Measurements from ENCODE around the gene NKX6-2.
"Not testable (repeated sequence)": the region's sequence is repeated elsewhere in the genome, so short reads cannot be mapped to it uniquely, and the experiment has no call there.

NKX6-2 gene

DNA sequence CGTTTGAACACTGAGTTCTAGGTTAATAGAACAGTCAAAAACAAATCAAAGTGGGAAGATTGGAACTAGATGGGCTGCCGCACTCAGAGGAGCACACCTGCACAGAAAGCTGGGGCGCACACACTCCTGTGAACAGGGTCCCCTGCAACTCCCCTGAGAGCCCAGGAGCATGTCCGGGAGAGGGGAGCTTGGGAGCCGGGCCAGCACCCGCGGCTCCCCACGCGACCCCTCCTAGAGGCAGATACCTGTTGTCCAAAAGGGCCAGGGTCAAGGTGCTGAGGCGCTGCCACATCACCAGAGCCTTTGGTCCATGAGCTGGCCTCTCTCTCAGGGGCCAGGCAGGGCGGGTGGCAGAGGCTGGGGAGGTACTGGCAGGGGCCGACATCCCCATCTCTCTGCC lies 5.6 kb downstream of the NKX6-2 start:
- DNase-seq (ENCODE audit: low read depth in 2 of 2) = no peak

DNA sequence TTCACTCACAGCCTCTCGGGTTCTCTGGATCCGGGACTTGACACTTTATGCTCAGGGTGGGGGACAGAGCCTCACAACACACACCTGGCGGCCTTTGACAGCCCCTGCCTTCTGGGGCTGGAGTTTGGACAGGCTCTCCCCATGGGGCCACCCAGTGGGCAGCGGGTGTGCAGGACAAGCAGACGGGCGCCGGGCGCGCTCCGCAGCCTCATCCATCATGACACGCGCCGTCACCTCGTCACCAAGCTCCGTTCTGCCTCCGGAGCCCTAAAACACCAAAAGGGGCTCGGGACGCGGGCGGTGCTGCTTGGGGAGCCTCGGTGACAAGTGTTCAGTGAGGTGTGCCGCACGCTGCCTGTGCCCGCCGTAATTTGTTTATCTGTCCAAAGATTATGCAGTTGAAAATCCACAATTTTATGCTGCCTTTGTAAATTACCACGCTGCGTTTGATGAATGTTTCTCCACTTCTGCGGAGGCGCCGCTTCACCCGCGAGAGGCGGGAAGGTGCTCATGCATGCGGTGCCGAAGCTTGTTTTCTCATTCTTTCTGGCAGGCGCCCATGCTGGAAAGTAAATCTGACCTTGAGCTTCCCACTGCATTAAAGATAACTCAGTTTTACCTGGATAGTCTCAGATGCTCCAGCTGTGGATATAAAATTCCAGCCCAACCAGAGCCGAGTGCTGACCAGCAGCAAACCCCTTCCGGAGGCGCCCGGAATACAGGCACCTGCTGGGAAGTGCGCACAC lies 6.2 kb downstream of the NKX6-2 start:
- DNase-seq (ENCODE audit: low read depth in 2 of 2) = no peak

DNA sequence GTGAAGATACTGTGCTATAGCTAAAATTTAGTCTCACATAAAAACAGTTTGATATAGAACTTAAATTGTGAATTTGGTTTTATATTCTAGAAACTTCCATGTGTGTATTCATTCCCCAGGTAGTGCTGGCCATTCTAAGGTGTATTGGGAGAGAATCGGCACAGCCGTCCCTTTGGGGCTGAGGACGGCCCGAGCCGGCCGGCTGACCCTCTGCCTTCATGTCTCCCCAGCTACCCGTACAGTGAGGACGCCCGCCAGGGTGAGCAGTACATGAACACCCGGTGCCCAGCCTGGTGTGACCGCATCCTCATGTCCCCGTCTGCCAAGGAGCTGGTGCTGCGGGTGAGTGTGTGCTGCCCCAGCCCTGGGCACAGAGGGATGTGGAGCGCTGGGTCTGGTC lies 8.5 kb downstream of the NKX6-2 start:
- no peak for DNase-seq (ENCODE audit: low read depth in 2 of 2)

DNA sequence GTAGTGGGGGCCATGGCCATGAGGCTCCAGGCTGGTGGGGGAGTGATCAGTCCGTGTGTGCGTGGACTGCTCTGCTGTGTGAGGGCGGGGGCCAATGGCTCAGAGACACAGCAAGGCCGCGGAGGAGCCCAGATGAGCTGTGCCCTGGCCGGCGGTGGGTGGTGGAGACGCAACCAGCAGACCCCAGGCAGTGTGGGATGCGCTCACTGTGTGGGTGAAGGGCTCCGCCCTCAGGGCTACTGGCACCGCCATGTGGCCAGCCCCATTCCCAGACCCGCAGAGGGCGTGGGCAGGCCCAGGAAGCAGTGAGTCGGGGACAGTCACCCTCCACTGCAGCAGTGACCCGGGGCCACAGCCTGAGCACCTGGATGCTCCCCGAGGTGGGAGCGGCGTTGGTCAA lies 9.1 kb downstream of the NKX6-2 start:
- no peak for DNase-seq (ENCODE audit: low read depth in 2 of 2)

DNA sequence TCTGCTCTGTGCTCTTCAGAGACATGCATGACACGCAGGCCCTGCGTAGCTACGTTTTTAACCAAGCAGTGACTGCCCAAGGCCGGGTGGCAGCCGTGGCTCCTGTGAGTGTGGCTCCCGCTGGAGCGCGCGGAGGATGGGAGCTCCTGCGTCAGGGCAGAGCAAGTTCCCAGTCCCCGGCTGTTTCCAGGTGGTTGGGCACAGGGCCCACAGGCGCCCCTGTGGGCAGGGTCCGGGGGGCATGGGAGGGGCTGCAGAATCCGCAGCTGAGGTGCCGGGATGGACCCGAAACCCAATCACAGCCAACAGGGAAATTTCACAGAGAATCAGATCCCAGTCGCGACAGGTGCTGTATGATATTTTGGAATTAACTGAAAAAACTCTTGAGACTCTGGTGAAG lies 9.8 kb downstream of the NKX6-2 start:
- no peak for DNase-seq (ENCODE audit: low read depth in 2 of 2)

DNA sequence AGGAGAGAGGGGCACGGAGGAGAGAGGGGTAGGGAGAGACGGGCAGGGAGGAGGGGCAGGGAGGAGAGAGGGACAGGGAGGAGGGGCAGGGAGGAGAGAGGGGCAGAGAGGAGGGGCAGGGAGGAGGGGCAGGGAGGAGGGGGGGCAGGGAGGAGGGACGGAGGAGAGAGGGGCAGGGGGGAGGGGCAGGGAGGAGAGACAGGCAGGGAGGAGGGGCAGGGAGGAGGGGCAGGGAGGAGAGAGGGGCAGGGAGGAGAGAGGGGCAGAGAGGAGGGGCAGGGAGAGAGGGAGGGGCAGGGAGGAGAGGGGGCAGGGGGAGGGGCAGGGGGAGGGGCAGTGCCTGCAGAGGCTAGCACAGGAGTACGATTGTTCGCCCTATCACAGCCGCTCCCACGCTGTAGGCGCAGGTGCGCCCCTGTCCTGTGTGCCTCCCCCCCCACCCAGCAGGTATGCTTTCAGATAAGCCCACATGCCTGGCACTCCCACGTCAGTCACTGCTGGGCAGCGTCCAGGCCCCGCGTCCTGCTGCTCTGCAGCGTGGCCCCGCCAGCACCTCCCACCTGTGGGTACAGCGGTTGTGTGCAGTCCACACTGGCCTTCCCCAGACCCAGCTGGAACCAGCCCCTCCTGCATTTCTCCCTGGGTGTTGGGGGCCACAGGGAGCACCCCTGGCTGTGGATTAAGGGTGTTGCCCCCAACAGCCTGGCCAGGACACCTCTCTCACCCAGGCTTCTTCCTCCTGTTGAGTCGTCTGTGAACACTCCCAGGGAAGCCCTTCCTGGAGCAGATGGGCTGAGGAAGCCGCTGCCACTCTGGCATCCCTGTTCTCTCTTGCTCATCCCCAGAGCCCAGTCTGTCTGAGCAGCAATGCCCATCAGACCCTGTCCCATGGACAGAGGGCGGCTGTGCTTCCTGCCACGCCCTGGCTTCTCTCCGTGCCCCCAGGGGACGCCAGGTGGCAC lies 10.8 kb downstream of the NKX6-2 start:
- no peak for DNase-seq (ENCODE audit: low read depth in 2 of 2)

DNA sequence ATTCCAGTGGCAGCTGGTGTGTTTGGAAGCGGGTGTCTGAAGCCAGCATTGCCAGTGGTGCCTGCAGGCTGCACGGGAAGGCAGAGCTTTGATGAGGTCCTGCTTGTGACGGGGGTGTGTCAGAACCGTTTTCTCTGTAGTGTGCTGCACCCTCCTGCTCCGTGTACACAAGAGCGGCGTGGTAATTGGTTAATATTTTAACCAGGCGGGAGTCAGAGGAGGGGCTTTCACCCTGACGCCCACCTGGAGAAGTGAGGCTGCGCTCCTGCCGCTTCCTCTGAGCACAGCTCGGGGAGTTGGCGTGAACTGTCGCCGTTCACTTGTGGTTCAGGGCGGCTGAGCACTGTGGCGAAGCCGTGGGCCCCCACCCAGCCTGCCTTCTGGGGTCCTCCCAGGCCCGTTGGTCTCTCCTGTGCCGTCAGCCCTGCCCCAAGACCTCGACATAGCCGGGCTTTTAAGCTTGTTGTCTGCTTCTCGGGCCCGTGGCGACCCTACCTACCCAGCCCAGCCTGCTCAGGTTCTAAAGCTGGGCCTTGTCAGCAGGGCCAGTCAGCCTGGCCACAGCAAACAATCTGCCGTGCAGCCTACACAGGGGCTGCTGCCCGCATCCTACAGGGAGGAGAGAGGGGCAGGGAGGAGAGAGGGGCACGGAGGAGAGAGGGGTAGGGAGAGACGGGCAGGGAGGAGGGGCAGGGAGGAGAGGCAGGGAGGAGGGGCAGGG lies 11.6 kb downstream of the NKX6-2 start:
- DNase-seq (ENCODE audit: low read depth in 2 of 2) = no peak

DNA sequence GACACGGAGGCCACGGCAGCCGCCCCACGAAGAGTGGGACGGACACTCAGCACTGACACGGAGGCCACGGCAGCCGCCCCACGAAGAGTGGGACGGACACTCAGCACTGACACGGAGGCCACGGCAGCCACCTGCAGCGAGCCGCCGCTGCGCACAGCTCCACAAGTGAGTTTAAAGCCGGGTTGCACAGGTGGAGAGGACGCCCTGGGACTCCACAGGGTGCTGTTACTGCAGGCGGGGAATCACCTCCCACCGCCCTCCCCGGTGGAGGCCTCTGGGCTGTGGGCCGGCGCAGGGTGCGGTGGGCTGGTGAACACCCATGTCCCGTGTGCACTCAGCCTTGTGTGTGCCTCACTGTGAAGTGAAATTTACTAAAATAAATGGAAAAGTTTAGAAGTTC lies 13.1 kb downstream of the NKX6-2 start:
- not testable (repeated sequence) for DNase-seq (ENCODE audit: low read depth in 2 of 2)

DNA sequence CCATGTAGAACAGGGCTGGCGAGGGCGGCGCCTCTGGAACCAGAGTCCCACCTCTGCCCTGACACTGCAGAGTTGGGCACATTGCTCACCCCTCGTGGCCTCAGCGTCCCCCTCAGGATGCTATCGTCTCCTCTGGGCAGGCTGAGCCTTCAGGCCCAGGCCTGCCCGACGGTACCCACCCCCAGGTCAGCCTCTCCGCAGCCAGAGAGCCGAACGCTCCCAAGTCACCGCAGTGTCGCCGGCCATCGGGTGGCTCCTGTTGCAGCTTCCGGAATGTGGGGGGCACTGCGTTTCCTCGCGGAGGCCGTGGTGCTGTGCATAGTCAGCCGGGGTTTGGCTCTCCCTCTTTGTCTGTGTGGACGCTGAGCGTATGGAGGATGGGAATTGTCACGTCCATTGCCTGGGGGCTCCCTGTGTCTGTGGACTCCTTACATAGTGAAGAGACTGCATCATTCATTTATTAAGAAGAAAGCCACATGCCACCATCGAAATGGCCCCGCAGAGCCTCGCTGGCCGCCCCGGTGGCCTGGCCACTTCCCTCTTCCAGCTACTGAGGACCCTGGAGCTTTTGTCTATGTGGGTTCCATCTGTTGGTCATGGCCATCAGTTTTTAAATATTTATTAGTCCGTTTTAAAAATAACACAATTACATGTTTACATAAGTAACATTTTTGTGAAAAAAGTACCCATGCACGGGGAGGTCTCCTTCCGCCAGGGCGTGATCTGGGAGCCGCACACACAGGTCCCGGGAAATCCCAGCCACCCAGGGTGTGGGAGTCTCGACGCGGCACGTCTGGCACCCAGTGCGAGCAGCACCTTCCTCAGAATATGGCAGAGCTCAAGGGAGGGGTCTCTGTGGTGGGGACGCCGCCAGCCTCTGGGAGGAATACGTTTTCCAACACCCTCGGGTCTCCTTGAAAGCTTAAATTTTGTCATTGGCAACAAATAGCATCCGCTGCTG lies 15.6 kb downstream of the NKX6-2 start:
- DNase-seq (ENCODE audit: low read depth in 2 of 2) = no peak

DNA sequence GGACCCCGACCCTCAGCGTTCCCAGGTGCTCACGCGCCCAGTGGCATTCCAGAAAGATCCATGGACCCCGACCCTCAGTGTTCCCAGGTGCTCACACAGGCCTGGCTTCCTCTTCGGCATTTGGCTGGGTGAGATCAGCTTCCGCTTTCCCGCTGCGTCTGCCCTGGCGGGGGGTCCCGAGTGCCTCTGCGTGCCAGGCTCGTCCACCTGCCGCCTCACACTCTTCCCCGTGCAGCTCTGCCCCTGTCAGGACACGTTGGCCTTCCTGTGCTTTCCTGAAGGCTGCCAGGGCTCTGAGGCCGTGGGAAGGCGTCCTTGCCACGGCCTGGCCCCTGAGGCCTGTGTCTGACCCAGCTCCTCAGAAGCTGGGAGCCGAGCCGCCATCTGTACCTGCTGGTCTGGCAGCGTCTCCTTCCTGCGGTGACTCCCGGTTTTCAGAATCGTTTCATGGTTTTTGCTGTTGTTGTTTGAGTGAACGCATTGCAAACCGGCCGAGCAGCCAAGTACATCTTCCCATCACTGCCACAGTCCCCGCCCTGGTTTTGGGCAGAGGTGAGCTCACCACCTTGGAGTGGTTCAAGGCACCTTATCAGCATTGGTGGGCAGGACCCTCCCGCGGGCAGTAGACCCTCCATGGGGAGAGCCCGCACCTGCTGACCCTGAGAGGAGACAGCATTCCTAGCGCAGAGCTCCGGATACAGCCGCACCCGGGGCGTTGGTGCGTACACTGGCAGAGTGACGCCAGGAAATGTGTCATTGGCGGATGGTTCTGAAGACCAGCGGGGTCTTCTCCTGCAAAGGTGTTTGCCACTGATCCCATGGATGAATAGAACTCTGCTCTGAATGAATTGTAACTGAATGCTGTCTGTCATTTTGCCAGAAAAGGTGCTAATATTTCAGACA lies 17.4 kb downstream of the NKX6-2 start:
- DNase-seq (ENCODE audit: low read depth in 2 of 2) = no peak

DNA sequence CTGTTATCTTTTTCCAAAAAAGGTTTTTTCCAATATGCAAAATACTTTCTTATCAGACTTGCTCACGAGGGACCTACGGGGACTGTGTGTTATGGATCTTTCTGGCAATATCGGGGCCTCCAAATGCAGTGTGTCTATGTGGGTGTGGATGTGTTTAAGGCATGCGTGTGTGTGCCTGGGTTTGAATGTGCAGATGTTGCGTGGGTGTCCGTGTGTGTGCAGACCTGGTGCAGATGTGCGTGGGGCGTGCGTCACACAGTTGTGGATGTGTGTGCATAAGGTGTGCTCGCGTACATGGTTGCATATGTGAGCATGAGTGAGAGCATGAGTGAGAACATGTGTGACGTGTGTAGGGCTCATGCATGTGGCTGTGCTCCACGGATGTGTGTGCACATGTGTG lies 19.7 kb downstream of the NKX6-2 start:
- no peak for DNase-seq (ENCODE audit: low read depth in 2 of 2)

DNA sequence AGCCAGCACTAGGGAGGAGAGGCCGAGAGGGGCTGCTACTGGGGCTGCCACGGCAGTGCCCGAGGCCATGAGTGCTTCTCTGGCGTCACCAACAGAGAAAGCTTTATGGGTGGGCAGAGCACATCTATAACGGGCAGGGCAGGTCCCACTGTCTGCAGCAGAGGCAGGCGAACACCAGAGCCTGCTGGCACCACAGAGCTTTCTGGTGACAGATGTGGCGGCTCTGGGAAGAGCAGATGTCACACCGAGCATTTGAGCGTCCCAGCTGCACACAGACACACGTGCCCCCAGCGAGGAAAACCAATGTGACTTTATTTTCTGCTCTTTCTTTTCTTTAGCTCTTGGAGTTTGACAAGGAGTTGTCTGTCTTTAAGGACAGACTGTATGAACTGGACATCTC lies 20.5 kb downstream of the NKX6-2 start:
- DNase-seq (ENCODE audit: low read depth in 2 of 2) = no peak

DNA sequence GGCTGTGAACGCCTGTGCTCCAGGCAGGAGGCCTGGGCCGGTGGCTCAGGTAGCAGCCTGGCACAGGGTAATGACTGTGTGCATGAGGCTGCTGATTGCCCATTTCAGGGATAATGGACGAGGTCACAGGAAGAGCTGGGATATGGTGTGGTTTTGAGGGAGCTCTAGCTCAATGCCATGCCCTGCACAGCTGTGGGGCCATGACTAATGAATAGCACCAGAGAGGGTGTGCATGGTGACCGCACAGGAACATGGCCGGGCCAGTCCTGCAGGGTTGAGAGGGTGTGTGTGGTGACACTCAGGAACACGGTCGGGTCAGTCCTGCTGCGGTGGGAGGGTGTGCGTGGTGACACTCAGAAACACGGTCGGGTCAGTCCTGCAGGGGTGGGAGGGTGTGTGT lies 21.8 kb downstream of the NKX6-2 start:
- DNase-seq (ENCODE audit: low read depth in 2 of 2) = no peak

DNA sequence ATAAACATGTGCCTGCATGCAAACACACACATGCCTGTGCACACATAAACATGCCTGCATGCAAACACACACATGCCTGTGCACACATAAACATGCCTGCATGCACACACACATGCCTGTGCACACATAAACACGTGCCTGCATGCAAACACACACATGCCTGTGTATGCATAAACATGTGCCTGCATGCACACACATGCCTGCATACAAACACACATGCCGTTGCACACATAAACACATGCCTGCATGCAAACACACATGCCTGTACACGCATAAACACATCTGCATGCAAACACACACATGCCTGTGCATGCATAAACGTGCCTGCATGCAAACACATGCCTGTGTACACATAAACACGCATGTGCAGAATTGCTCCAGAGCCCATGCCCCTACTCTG lies 22.4 kb downstream of the NKX6-2 start:
- DNase-seq (ENCODE audit: low read depth in 2 of 2) = no peak

DNA sequence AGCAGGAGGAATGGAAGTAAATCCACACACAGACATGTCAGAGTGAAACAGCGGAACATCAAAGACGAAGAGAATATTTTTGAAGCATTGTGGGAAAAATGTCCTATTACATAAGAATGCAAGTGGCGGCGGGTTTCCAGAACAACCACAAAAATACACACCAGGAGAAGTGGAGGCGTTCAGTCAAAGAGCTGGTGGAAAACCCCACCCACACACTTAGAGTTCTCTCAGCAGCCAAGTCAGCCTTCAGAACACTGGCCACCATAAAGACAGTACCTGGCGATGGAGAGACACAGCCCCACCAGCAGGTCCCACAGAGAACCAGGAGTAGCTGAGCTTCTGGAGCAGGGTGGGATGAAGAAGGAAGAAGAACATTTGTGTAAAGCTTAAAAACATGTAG lies 23.7 kb downstream of the NKX6-2 start:
- DNase-seq (ENCODE audit: low read depth in 2 of 2) = no peak

DNA sequence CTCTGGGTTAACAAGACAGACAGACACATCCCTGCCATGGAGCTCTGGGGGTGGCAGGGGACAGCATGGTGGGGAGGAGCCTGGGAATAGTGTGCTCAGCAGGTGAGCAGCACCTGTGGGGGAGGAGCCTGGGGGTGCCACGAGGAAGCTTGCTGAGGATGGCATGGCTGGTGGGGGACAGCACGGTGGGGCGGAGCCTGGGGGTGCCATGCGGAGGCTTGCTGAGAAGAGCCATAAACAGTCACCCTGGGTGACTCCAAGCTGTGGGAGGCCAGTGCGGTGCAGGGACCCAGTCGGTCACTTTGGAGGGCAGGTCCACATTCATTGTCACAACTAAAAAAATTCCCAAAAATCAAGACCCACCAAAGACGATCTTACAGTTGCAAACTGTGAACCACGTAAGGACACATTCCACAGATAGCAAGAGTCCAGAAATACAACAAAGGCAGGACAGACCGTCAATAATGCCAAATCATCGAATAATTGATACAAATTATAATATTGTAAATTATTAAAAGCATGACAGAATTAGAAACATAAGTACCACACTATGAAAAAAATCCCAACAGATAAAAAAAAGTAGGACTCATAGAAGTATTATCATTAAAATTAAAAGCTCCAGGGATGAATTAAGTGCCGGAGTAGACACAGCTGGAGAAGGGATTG lies 24.4 kb downstream of the NKX6-2 start:
- no peak for DNase-seq (ENCODE audit: low read depth in 2 of 2)

DNA sequence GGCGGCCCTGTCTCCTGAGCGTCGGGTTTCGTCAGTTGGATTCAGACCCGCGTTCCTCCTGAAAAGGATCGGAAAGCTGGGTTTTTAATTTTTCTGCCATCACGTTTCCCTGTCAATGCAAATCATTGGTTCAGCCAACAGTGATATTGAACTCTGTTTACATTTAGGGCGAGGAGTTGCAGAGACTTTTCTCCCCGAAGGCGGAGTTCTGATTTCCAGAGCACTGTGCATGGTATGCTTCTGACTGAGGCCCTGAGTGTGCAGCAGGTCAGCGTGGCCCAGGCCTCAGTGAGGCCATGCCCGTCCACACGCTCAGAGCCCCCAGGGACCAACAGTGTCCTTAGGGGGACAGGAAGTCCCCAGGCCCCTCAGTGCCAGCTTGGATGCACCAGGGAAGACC lies 27.1 kb downstream of the NKX6-2 start:
- no peak for DNase-seq (ENCODE audit: low read depth in 2 of 2)

DNA sequence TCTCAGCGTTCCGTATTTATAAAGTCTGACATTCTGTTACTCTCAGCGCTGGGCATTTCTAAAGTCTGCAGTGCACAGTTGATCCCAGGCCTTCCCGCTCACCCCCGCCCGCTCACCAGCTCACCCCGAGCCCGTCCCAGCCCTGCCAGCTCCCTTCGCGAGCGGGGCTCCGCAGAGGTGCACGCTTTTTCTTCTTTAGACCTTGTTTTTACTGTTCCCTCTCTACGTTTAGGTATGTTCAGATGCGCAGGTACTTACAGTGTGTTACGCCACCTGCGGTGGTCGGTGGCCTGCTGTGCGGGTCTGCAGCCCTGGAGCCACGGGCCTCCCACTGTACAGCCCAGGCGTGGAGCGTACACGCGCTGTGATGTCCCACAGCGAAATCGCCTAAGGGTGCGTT lies 28.8 kb downstream of the NKX6-2 start:
- DNase-seq (ENCODE audit: low read depth in 2 of 2) = no peak

DNA sequence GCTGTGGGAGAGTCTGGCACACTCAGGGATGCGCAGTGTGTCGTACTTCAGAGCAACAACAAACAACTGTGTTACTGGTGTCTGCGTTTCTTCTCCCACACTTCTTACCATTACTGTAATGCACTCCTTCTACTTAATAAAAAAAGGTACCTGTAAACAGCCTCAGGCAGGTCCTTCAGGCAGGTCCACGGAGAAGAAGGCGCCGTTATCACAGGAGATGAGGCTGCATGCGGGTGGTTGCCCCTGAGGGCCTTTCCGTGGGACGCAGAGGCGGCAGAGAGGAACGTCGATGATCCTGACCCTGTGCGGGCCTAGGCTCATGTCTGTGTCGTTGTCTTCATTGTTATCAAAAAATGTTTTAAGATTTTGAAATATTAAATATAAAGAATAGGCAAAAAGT lies 29.4 kb downstream of the NKX6-2 start:
- DNase-seq (ENCODE audit: low read depth in 2 of 2) = no peak
